Liver (tissue), 9 donors: ENCODE measurements around the gene KIFC3. TPM values are rescaled to one million over a fixed set of nuclear protein-coding genes. Genes with fewer than 3 reads are reported as not detected.

Experiments used
- DNase-seq: peaks from one replicate; pipeline ENCODE4 v3.0.0-alpha.2; 2017; ENCODE audit warnings: low spot score
- H3K27ac ChIP-seq, 2 donors: one replicate each; pipeline ENCODE4 v1.7.0; 2013; ENCODE audit warnings: inconsistent platforms in 2 of 2, low read length in 2 of 2, control low read depth in 1 of 2, low read depth in 1 of 2, mild to moderate bottlenecking in 1 of 2
- H3K27me3 ChIP-seq, 4 donors: one replicate each; pipeline versions ENCODE4 v1.6.1 to v1.7.0; 2013; ENCODE audit warnings: low read length in 3 of 4, inconsistent platforms in 1 of 4, mild to moderate bottlenecking in 1 of 4, moderate library complexity in 1 of 4; ENCODE audit not compliant: control insufficient read depth in 4 of 4, insufficient read depth in 4 of 4
- H3K36me3 ChIP-seq, 4 donors: one replicate each; pipeline versions ENCODE4 v1.6.1 to v1.7.0; 2013; ENCODE audit warnings: low read length in 3 of 4, mild to moderate bottlenecking in 3 of 4, low read depth in 1 of 4, moderate library complexity in 1 of 4; ENCODE audit not compliant: control insufficient read depth in 4 of 4, insufficient read depth in 3 of 4
- H3K4me1 ChIP-seq, 4 donors: one replicate each; pipeline versions ENCODE4 v1.6.1 to v1.7.0; 2013; ENCODE audit warnings: low read length in 3 of 4, mild to moderate bottlenecking in 3 of 4, moderate library complexity in 1 of 4; ENCODE audit not compliant: control insufficient read depth in 4 of 4, insufficient read depth in 4 of 4
- H3K4me3 ChIP-seq, 3 donors: one replicate each; pipeline versions ENCODE4 v1.6.1 to v1.7.0; 2013; ENCODE audit warnings: low read length in 3 of 3, control low read depth in 1 of 3, low read depth in 1 of 3, mild to moderate bottlenecking in 1 of 3
- H3K9ac ChIP-seq, 2 donors: one replicate each; pipeline ENCODE4 v1.7.0; 2013; ENCODE audit warnings: low read length in 2 of 2, mild to moderate bottlenecking in 2 of 2, moderate library complexity in 2 of 2, control low read depth in 1 of 2, low read depth in 1 of 2
- H3K9me3 ChIP-seq, 4 donors: one replicate each; pipeline versions ENCODE4 v1.6.1 to v1.7.0; 2013; ENCODE audit warnings: low read length in 3 of 4; ENCODE audit not compliant: control insufficient read depth in 4 of 4
- ATF3 ChIP-seq: IDR thresholded peaks from 2 replicates; pipeline ENCODE4 v1.6.1; 2016; ENCODE audit warnings: antibody characterized with exemption
- CTCF ChIP-seq: fragments of 150-350 bp; IDR thresholded peaks from 2 replicates; pipeline ENCODE4 v1.5.1; 2017; ENCODE audit warnings: improper control_type of control experiment, low read depth, low read length; ENCODE audit not compliant: missing input control
- EGR1 ChIP-seq, 2 donors: IDR thresholded peaks; 2 replicates each; pipeline ENCODE4 v1.6.1; 2016 to 2018; ENCODE audit warnings: antibody characterized with exemption in 2 of 2, low read depth in 2 of 2
- FOXA1 ChIP-seq: IDR thresholded peaks from 2 replicates; pipeline ENCODE4 v1.6.1; 2016; ENCODE audit warnings: antibody characterized with exemption
- FOXA2 ChIP-seq: IDR thresholded peaks from 2 replicates; pipeline ENCODE4 v1.6.1; 2016; ENCODE audit warnings: antibody characterized with exemption
- GABPA ChIP-seq, 2 donors: IDR thresholded peaks in 1 of 2; conservative IDR thresholded peaks in 1 of 2; 2 replicates each; pipeline ENCODE4 v1.6.1; 2016; ENCODE audit warnings: antibody characterized with exemption in 2 of 2, mild to moderate bottlenecking in 1 of 2, moderate library complexity in 1 of 2
- HNF4A ChIP-seq, 2 donors: conservative IDR thresholded peaks; 2 replicates each; pipeline ENCODE4 v1.6.1; 2016; ENCODE audit warnings: antibody characterized with exemption in 2 of 2, mild to moderate bottlenecking in 2 of 2
- HNF4G ChIP-seq: IDR thresholded peaks from 2 replicates; pipeline ENCODE4 v1.6.1; 2016; ENCODE audit warnings: antibody characterized with exemption
- JUND ChIP-seq, 2 donors: IDR thresholded peaks; 2 replicates each; pipeline ENCODE4 v1.6.1; 2016; ENCODE audit warnings: antibody characterized with exemption in 2 of 2
- NR2F2 ChIP-seq: IDR thresholded peaks from 2 replicates; pipeline ENCODE4 v1.6.1; 2016; ENCODE audit warnings: antibody characterized with exemption
- RAD21 ChIP-seq, 2 donors: IDR thresholded peaks; 2 replicates each; pipeline ENCODE4 v1.6.1; 2016; ENCODE audit warnings: antibody characterized with exemption in 2 of 2, mild to moderate bottlenecking in 2 of 2
- RXRA ChIP-seq, 2 donors: IDR thresholded peaks; 2 replicates each; pipeline ENCODE4 v1.6.1; 2017 to 2018; ENCODE audit warnings: antibody characterized with exemption in 2 of 2, mild to moderate bottlenecking in 1 of 2
- SP1 ChIP-seq: IDR thresholded peaks from 2 replicates; pipeline ENCODE4 v1.6.1; 2018; ENCODE audit warnings: antibody characterized with exemption, mild to moderate bottlenecking
- TAF1 ChIP-seq: conservative IDR thresholded peaks from 2 replicates; pipeline ENCODE4 v1.6.1; 2016; ENCODE audit warnings: antibody characterized with exemption, mild to moderate bottlenecking
- YY1 ChIP-seq: IDR thresholded peaks from 2 replicates; pipeline ENCODE4 v1.6.1; 2016; ENCODE audit warnings: antibody characterized with exemption, mild to moderate bottlenecking
- WGBS: extraction: QIAGEN DNeasy Blood & Tissue Kit; methylation state at CpG from one replicate; pipeline ENCODE4 v1.1.7; 2013; 5-methylcytosine and 5-hydroxymethylcytosine counted together
- polyA plus RNA-seq, 2 donors: library from polyadenylated mRNA; stranded (reverse) in 1 of 2; unstranded in 1 of 2; fragments of 200-250 nt in 1 of 2; fragments of >200 nt in 1 of 2; fragmentation: Nextera tagmentation in 1 of 2; extraction: Ambion mirVana in 1 of 2; gene quantifications; one replicate each; pipeline versions ENCODE4 v1.2.1 to v1.2.3, GENCODE V29; 2013 to 2015
- total RNA-seq, 2 donors: library from RNA; depleted of rRNA; stranded (reverse); fragments of >200 nt; gene quantifications; one replicate each; pipeline ENCODE4 v1.2.3, GENCODE V29; 2014
- TF ChIP-seq, protein P1 (sequence below): IDR thresholded peaks from 2 replicates; pipeline ENCODE4 v1.6.1; 2016; ENCODE audit warnings: antibody characterized with exemption
- TF ChIP-seq, protein P2 (sequence below): IDR thresholded peaks from 2 replicates; pipeline ENCODE4 v1.6.1; 2016; ENCODE audit warnings: antibody characterized with exemption, mild to moderate bottlenecking
- TF ChIP-seq, protein P3 (sequence below): IDR thresholded peaks from 2 replicates; pipeline ENCODE4 v1.6.1; 2016; ENCODE audit warnings: antibody characterized with exemption
- donor health status: healthy.
- donor health status: healthy.
- donor health status: healthy.
- donor health status: healthy.
- donor health status: healthy.

Gene KIFC3
- total and polyA plus RNA-seq, 4 donors = 16.5 to 103 (median 27.4) TPM

DNA sequence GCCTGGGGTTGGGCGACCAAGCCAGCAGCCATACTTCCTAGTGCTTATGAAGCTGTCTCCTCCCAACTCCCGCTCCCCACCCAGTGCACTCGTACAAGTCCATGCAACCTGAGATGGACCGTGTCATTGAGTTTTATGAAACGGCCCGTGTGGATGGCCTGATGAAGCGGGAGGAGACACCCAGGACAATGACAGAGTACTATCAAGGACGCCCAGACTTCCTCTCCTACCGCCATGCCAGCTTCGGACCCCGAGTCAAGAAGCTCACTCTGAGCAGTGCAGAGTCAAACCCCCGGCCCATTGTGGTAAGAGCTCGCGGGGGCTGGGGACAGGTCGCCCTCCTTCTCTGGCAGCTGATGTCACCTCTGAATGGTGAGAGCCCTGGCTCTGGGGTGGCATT lies 77.8 kb downstream of the KIFC3 start:
- H3K9me3 ChIP-seq = no peaks in the 10 kb centered on the region
- no peak for DNase-seq
- H3K9ac ChIP-seq = no peak overlapping the region
- 89% methylated on average over 15 of the region's 15 CpGs for WGBS
- H3K4me3 ChIP-seq = no peak overlapping the region
- H3K4me1 ChIP-seq = peaks cover 0 to 3% (median 0%) of the 10 kb centered on the region in 4 donors
- no peaks in the 10 kb centered on the region for H3K27me3 ChIP-seq
- H3K36me3 ChIP-seq = no peaks in the 10 kb centered on the region
- H3K27ac ChIP-seq = no peak overlapping the region
- no peak for TF ChIP-seq RAD21 (IDR thresholded peaks at IDR 0.05)
- TF ChIP-seq, protein P1, sequence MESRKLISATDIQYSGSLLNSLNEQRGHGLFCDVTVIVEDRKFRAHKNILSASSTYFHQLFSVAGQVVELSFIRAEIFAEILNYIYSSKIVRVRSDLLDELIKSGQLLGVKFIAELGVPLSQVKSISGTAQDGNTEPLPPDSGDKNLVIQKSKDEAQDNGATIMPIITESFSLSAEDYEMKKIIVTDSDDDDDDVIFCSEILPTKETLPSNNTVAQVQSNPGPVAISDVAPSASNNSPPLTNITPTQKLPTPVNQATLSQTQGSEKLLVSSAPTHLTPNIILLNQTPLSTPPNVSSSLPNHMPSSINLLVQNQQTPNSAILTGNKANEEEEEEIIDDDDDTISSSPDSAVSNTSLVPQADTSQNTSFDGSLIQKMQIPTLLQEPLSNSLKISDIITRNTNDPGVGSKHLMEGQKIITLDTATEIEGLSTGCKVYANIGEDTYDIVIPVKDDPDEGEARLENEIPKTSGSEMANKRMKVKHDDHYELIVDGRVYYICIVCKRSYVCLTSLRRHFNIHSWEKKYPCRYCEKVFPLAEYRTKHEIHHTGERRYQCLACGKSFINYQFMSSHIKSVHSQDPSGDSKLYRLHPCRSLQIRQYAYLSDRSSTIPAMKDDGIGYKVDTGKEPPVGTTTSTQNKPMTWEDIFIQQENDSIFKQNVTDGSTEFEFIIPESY = no peak
- no peak for TF ChIP-seq NR2F2
- TF ChIP-seq YY1 = no peak
- TF ChIP-seq GABPA (IDR thresholded peaks at IDR 0.05 in 1 of 2, conservative IDR thresholded peaks at IDR 0.05 in 1 of 2) = no peak
- TF ChIP-seq HNF4G = no peak
- TF ChIP-seq TAF1 = no peak
- no peak for TF ChIP-seq ATF3
- TF ChIP-seq, protein P2, sequence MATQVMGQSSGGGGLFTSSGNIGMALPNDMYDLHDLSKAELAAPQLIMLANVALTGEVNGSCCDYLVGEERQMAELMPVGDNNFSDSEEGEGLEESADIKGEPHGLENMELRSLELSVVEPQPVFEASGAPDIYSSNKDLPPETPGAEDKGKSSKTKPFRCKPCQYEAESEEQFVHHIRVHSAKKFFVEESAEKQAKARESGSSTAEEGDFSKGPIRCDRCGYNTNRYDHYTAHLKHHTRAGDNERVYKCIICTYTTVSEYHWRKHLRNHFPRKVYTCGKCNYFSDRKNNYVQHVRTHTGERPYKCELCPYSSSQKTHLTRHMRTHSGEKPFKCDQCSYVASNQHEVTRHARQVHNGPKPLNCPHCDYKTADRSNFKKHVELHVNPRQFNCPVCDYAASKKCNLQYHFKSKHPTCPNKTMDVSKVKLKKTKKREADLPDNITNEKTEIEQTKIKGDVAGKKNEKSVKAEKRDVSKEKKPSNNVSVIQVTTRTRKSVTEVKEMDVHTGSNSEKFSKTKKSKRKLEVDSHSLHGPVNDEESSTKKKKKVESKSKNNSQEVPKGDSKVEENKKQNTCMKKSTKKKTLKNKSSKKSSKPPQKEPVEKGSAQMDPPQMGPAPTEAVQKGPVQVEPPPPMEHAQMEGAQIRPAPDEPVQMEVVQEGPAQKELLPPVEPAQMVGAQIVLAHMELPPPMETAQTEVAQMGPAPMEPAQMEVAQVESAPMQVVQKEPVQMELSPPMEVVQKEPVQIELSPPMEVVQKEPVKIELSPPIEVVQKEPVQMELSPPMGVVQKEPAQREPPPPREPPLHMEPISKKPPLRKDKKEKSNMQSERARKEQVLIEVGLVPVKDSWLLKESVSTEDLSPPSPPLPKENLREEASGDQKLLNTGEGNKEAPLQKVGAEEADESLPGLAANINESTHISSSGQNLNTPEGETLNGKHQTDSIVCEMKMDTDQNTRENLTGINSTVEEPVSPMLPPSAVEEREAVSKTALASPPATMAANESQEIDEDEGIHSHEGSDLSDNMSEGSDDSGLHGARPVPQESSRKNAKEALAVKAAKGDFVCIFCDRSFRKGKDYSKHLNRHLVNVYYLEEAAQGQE = no peak
- TF ChIP-seq HNF4A (conservative IDR thresholded peaks at IDR 0.05) = no peak
- no peak for TF ChIP-seq SP1
- TF ChIP-seq CTCF = no peak
- TF ChIP-seq EGR1 (IDR thresholded peaks at IDR 0.05; ENCODE audit: low read depth in 2 of 2) = no peak
- no peak for TF ChIP-seq RXRA (IDR thresholded peaks at IDR 0.05)
- TF ChIP-seq FOXA1 = no peak
- TF ChIP-seq, protein P3, sequence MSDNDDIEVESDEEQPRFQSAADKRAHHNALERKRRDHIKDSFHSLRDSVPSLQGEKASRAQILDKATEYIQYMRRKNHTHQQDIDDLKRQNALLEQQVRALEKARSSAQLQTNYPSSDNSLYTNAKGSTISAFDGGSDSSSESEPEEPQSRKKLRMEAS = no peak
- no peak for TF ChIP-seq JUND (IDR thresholded peaks at IDR 0.05)
- no peak for TF ChIP-seq FOXA2
